CD14-positive monocyte (primary cell): ENCODE measurements around the gene TRIM69. TPM values are rescaled to one million over a fixed set of nuclear protein-coding genes. Genes with fewer than 3 reads are reported as not detected.
"Not testable (repeated sequence)": the region's sequence is repeated elsewhere in the genome, so short reads cannot be mapped to it uniquely, and the experiment has no call there.

Source experiments
- DNase-seq, 3 donors: peaks; one replicate each; pipeline ENCODE4 v3.0.0-alpha.2; 2011 to 2022
- H2AFZ ChIP-seq: 2 replicates; pipeline ENCODE4 v1.6.0; 2012; ENCODE audit warnings: mild to moderate bottlenecking, low read depth, low read length, inconsistent platforms; ENCODE audit not compliant: insufficient read depth, poor library complexity, severe bottlenecking
- H3K27ac ChIP-seq, 2 donors: 1 replicate in 1 of 2; 2 replicates in 1 of 2; pipeline ENCODE4 v1.5.1; 2012 to 2013; ENCODE audit warnings: low read length in 2 of 2, control low read depth in 1 of 2, inconsistent platforms in 1 of 2, low read depth in 1 of 2, mild to moderate bottlenecking in 1 of 2
- H3K27me3 ChIP-seq, 2 donors: one replicate each; pipeline versions ENCODE4 v1.6.0 to v1.6.1; 2011 to 2013; ENCODE audit warnings: low read length in 2 of 2; ENCODE audit not compliant: control insufficient read depth in 2 of 2, insufficient read depth in 2 of 2
- H3K36me3 ChIP-seq, 2 donors: replicated peaks in 1 of 2; 1 replicate in 1 of 2; 2 replicates in 1 of 2; pipeline versions ENCODE4 v1.5.1 to v1.6.1; 2012 to 2013; ENCODE audit warnings: low read length in 2 of 2, control low read depth in 1 of 2, inconsistent platforms in 1 of 2, mild to moderate bottlenecking in 1 of 2; ENCODE audit not compliant: insufficient read depth in 2 of 2, control insufficient read depth in 1 of 2
- H3K4me1 ChIP-seq, 2 donors: 1 replicate in 1 of 2; 2 replicates in 1 of 2; pipeline versions ENCODE4 v1.5.1 to v1.6.1; 2012 to 2013; ENCODE audit warnings: low read length in 2 of 2, control low read depth in 1 of 2, inconsistent platforms in 1 of 2, mild to moderate bottlenecking in 1 of 2, moderate library complexity in 1 of 2; ENCODE audit not compliant: insufficient read depth in 2 of 2, control insufficient read depth in 1 of 2
- H3K4me2 ChIP-seq: replicated peaks from 2 replicates; pipeline ENCODE3; 2012; ENCODE audit warnings: low read length, moderate library complexity, mild to moderate bottlenecking; ENCODE audit not compliant: poor library complexity, severe bottlenecking; ENCODE audit errors: extremely low read depth
- H3K4me3 ChIP-seq, 3 experiments: fragments of 200-600 bp in 1 of 3; sonication (generic) in 1 of 3; replicated peaks in 1 of 3; 1 replicate in 2 of 3; 2 replicates in 1 of 3; pipeline ENCODE4 v1.5.1; 2011 to 2013; ENCODE audit warnings: low read length in 3 of 3, mild to moderate bottlenecking in 3 of 3, control low read depth in 2 of 3, low read depth in 2 of 3, inconsistent platforms in 1 of 3, moderate library complexity in 1 of 3
- H3K79me2 ChIP-seq: 2 replicates; pipeline ENCODE4 v1.6.0; 2012; ENCODE audit warnings: mild to moderate bottlenecking, control low read depth, inconsistent platforms, low read length, moderate library complexity; ENCODE audit not compliant: insufficient read depth
- H3K9ac ChIP-seq: 2 replicates; pipeline ENCODE4 v1.6.0; 2017; ENCODE audit warnings: low read length, mild to moderate bottlenecking; ENCODE audit not compliant: insufficient read depth, poor library complexity, severe bottlenecking
- H3K9me3 ChIP-seq, 2 donors: replicated peaks in 1 of 2; 1 replicate in 1 of 2; 2 replicates in 1 of 2; pipeline versions ENCODE4 v1.5.1 to v1.6.1; 2012 to 2013; ENCODE audit warnings: low read length in 2 of 2, control low read depth in 1 of 2; ENCODE audit not compliant: control insufficient read depth in 1 of 2, insufficient read depth in 1 of 2
- H4K20me1 ChIP-seq: 2 replicates; pipeline ENCODE4 v1.6.0; 2012; ENCODE audit warnings: mild to moderate bottlenecking, low read length, control low read depth, moderate library complexity; ENCODE audit not compliant: insufficient read depth
- H3K27ac Mint-ChIP-seq, 7 donors: one replicate each; pipeline ENCODE4 v1.8.0; 2020; ENCODE audit warnings: mild to moderate bottlenecking in 7 of 7, mixed read lengths in 7 of 7, moderate library complexity in 6 of 7, inconsistent platforms in 2 of 7
- H3K27me3 Mint-ChIP-seq, 3 donors: one replicate each; pipeline ENCODE4 v1.8.0; 2021 to 2022; ENCODE audit warnings: low read depth in 3 of 3, mild to moderate bottlenecking in 3 of 3, mixed read lengths in 3 of 3, moderate library complexity in 3 of 3, inconsistent platforms in 1 of 3
- H3K36me3 Mint-ChIP-seq, 2 donors: one replicate each; pipeline ENCODE4 v1.8.0; 2020; ENCODE audit warnings: mixed read lengths in 2 of 2, inconsistent platforms in 1 of 2, mild to moderate bottlenecking in 1 of 2
- H3K4me1 Mint-ChIP-seq: one replicate; pipeline ENCODE4 v1.8.0; 2020; ENCODE audit warnings: mild to moderate bottlenecking, mixed read lengths
- H3K4me3 Mint-ChIP-seq, 2 donors: one replicate each; pipeline ENCODE4 v1.8.0; 2020; ENCODE audit warnings: mild to moderate bottlenecking in 2 of 2, mixed read lengths in 2 of 2, moderate library complexity in 1 of 2
- H3K9me3 Mint-ChIP-seq, 7 donors: one replicate each; pipeline ENCODE4 v1.8.0; 2020 to 2022; ENCODE audit warnings: mixed read lengths in 7 of 7, mild to moderate bottlenecking in 6 of 7, moderate library complexity in 6 of 7, inconsistent platforms in 2 of 7
- CTCF ChIP-seq: fragments of 200-600 bp; IDR thresholded peaks from one replicate; pipeline ENCODE4 v1.8.0; 2022; ENCODE audit warnings: antibody characterized with exemption, mild to moderate bottlenecking
- WGBS: methylation state at CpG from one replicate; pipeline ENCODE4 v1.1.5; 2013; ENCODE audit warnings: missing lambda C conversion rate; ENCODE audit not compliant: insufficient coverage; 5-methylcytosine and 5-hydroxymethylcytosine counted together
- intact Hi-C, 2 donors: fragments of 100-400 bp; cut with micrococcal nuclease; formaldehyde crosslinking; loops; one replicate each; pipeline versions ENCODE4 v1.15.0 to v1.15.1; 2023
- polyA minus RNA-seq: library from RNA; depleted of rRNA, polyadenylated mRNA; stranded (reverse); fragments of >200 nt; gene quantifications from 2 replicates; pipeline ENCODE4 v1.2.3, GENCODE V29; 2012
- polyA plus RNA-seq, 3 donors: library from polyadenylated mRNA; depleted of rRNA in 1 of 3; unstranded in 2 of 3; stranded (reverse) in 1 of 3; fragments of 300-500 nt in 2 of 3; fragments of >200 nt in 1 of 3; fragmentation: Illumina TruSeq in 2 of 3; gene quantifications; 1 replicate in 2 of 3; 2 replicates in 1 of 3; pipeline ENCODE4 v1.2.3, GENCODE V29; 2012 to 2021
- total RNA-seq, 12 experiments: library from RNA in 1 of 12; stranded (reverse) in 1 of 12; fragments of 120-200 nt in 1 of 12; gene quantifications; one replicate each; pipeline ENCODE4 v1.2.4 and lab custom pipeline; 2013 to 2026; ENCODE audit warnings: mixed read lengths in 6 of 12, inconsistent platforms in 1 of 12

Gene TRIM69
- total RNA-seq (2013): 39.9 TPM
- polyA plus RNA-seq (10 to 100 TPM in 2 of 3 donors, 1 to 10 TPM in 1; 9.4 to 18.2 (median 15.8) TPM), polyA minus RNA-seq (8.5 and 37.3 TPM in 2 replicates), total RNA-seq (lab: John Stamatoyannopoulos, UW) (10.7 to 60.3 (median 38.9) reads per million in 11 experiments)

GRCh38 chr15:44736181-44736765 lies at the start of gene TRIM69:
Gene TRIM69 (plus strand): TSS chr15:44736528. CDS start chr15:44736705, 177 bp downstream.
- H3K4me1 Mint-ChIP-seq: peaks cover 35% of the 10 kb centered on the region
- peak within 1 kb of the TSS; percentile 60 for H3K4me2 ChIP-seq

GRCh38 chr15:44689318-44689717 lies 47.0 kb upstream of the TRIM69 start:
- H3K36me3 ChIP-seq, H3K9me3 ChIP-seq, DNase-seq, H3K4me1 ChIP-seq, H3K9ac ChIP-seq, H2AFZ ChIP-seq, H3K27me3 Mint-ChIP-seq, H3K79me2 ChIP-seq, H3K36me3 Mint-ChIP-seq, H3K9me3 Mint-ChIP-seq, H3K4me2 ChIP-seq, H3K27ac ChIP-seq, H3K4me3 ChIP-seq, H3K27me3 ChIP-seq, H3K27ac Mint-ChIP-seq, H3K4me1 Mint-ChIP-seq, H4K20me1 ChIP-seq, H3K4me3 Mint-ChIP-seq, intact Hi-C loops: not testable (repeated sequence)
- no CpG with 5 or more reads among the region's 2 CpGs for WGBS

More at GRCh38 chr15:44736181-44736765, at the start of gene TRIM69:
- Histone ChIP-seq H3K9ac (peak within 1 kb of the TSS; percentile 58), H3K27me3 (no peaks in the 10 kb centered on the region), H3K36me3 (peaks cover 0 to 13% of the 10 kb centered on the region in 2 donors), H3K9me3 (no peaks in the 10 kb centered on the region), H4K20me1 (no peaks in the 10 kb centered on the region), H3K27ac (peak within 1 kb of the TSS; percentile 60 to 80), H2AFZ (peak within 1 kb of the TSS; percentile 8), H3K4me1 (peaks cover 23 to 24% of the 10 kb centered on the region in 2 donors), H3K79me2 (peaks cover 23% of the 10 kb centered on the region), H3K4me3 (peak within 1 kb of the TSS in 2 of 3 experiments; percentile 25 to 26)
- peak in 1 of 3 donors; percentile 34 for DNase-seq
- TF ChIP-seq CTCF: no peak
- H3K27me3 Mint-ChIP-seq: peaks cover 0 to 3% (median 0%) of the 10 kb centered on the region in 3 donors
- 88% methylated on average over 1 of the region's 3 CpGs for WGBS
- peak within 1 kb of the TSS; percentile 51 to 83 for H3K4me3 Mint-ChIP-seq
- peaks cover 7 to 12% of the 10 kb centered on the region in 2 donors for H3K36me3 Mint-ChIP-seq
- H3K27ac Mint-ChIP-seq: peak within 1 kb of the TSS; percentile 90 to 98 (median 96)
- peaks cover 0 to 2% (median 0%) of the 10 kb centered on the region in 7 donors for H3K9me3 Mint-ChIP-seq
- intact Hi-C loops: loop anchor here (2.0 to 5.0 kb wide), 2 partner anchors 25 to 74 kb away; partner anchors contain the start of genes B2M (in 1 of the 2), PATL2 (in 1 of the 2) and SPG11 (in 1 of the 2)

GRCh38 chr15:44690245-44690644 lies 46.1 kb upstream of the TRIM69 start:
- H3K79me2 ChIP-seq, H3K36me3 ChIP-seq, intact Hi-C loops, H3K27me3 ChIP-seq, H3K36me3 Mint-ChIP-seq, H3K9me3 ChIP-seq, DNase-seq, H3K27ac ChIP-seq, H3K9ac ChIP-seq, H4K20me1 ChIP-seq, H3K27me3 Mint-ChIP-seq, H3K9me3 Mint-ChIP-seq, H3K4me3 ChIP-seq, H3K4me1 Mint-ChIP-seq, H3K4me1 ChIP-seq, H3K4me2 ChIP-seq, H2AFZ ChIP-seq, H3K27ac Mint-ChIP-seq, H3K4me3 Mint-ChIP-seq: not testable (repeated sequence)
- WGBS: no CpG with 5 or more reads among the region's 1 CpG
